HEK293 (cell line): ENCODE measurements around the gene WNT5B.

Source experiments
- CTCF ChIA-PET: fragments of 350-600 bp; formaldehyde crosslinking; extraction: SDS; loops from one replicate; lab custom pipeline; 2021; ENCODE audit warnings: antibody characterized with exemption; lab: Yijun Ruan, JAX
- POLR2A ChIA-PET: fragments of 300-600 bp; formaldehyde crosslinking; extraction: SDS; loops from one replicate; lab custom pipeline; 2020; ENCODE audit warnings: antibody characterized with exemption, inconsistent platforms; lab: Yijun Ruan, JAX
- H3K27ac ChIP-seq: fragments of 200-500 bp; sonication (Bioruptor generic); 2 replicates; pipeline ENCODE4 v1.5.1; 2014; ENCODE audit warnings: low read depth, low read length, control low read depth, inconsistent platforms; ENCODE audit errors: extremely low read depth
- H3K36me3 ChIP-seq, 2 experiments: fragments of 200-500 bp in 1 of 2; sonication (Bioruptor generic) in 1 of 2; 1 replicate in 1 of 2; 2 replicates in 1 of 2; pipeline ENCODE4 v1.5.1; 2014 to 2017; ENCODE audit warnings: inconsistent platforms in 2 of 2, low read length in 2 of 2; ENCODE audit not compliant: control insufficient read depth in 2 of 2, insufficient read depth in 1 of 2
- H3K4me1 ChIP-seq: fragments of 200-500 bp; sonication (Bioruptor generic); 2 replicates; pipeline ENCODE4 v1.5.1; 2014; ENCODE audit warnings: mild to moderate bottlenecking, low read length, inconsistent platforms; ENCODE audit not compliant: control insufficient read depth, insufficient read depth
- H3K4me3 ChIP-seq: 2 replicates; pipeline ENCODE4 v1.5.1; 2011; ENCODE audit warnings: low read depth, mild to moderate bottlenecking, control low read depth, low read length, moderate library complexity
- H3K9me3 ChIP-seq: fragments of 200-500 bp; sonication (Bioruptor generic); 2 replicates; pipeline ENCODE4 v1.5.1; 2014; ENCODE audit warnings: low read depth, low read length, inconsistent platforms; ENCODE audit not compliant: control insufficient read depth, insufficient read depth
- GLI4 ChIP-seq: fragments of 450-650 bp; formaldehyde crosslinking; IDR thresholded peaks from 2 replicates; pipeline ENCODE4 v1.5.1; 2016; ENCODE audit warnings: missing biosample characterization, missing genetic modification characterization
- HIC1 ChIP-seq: fragments of 450-650 bp; formaldehyde crosslinking; IDR thresholded peaks from 2 replicates; pipeline ENCODE4 v1.5.1; 2016; ENCODE audit warnings: missing biosample characterization, missing genetic modification characterization
- HOXD13 ChIP-seq: sonication (generic); formaldehyde crosslinking; IDR thresholded peaks from 2 replicates; pipeline ENCODE4 v1.8.0; 2022; ENCODE audit warnings: missing genetic modification reagents, borderline replicate concordance
- KLF1 ChIP-seq: fragments of 450-650 bp; formaldehyde crosslinking; IDR thresholded peaks from 2 replicates; pipeline ENCODE4 v1.5.1; 2016; ENCODE audit warnings: missing biosample characterization, missing genetic modification characterization
- KLF17 ChIP-seq: fragments of 450-650 bp; formaldehyde crosslinking; IDR thresholded peaks from 2 replicates; pipeline ENCODE4 v1.5.1; 2016; ENCODE audit warnings: missing biosample characterization, missing genetic modification characterization
- PATZ1 ChIP-seq: fragments of 450-650 bp; formaldehyde crosslinking; IDR thresholded peaks from 2 replicates; pipeline ENCODE4 v1.5.1; 2016; ENCODE audit warnings: missing biosample characterization, missing genetic modification characterization
- TCF7L2 ChIP-seq: IDR thresholded peaks from 2 replicates; pipeline ENCODE4 v1.6.1; 2011; ENCODE audit warnings: low read depth, mild to moderate bottlenecking, inconsistent platforms, low read length, moderate library complexity, borderline replicate concordance
- YY1 ChIP-seq: fragments of 450-650 bp; formaldehyde crosslinking; IDR thresholded peaks from 2 replicates; pipeline ENCODE4 v1.5.1; 2018; ENCODE audit warnings: missing biosample characterization, missing genetic modification characterization
- ZBTB48 ChIP-seq: fragments of 450-650 bp; formaldehyde crosslinking; IDR thresholded peaks from 2 replicates; pipeline ENCODE4 v1.5.1; 2016; ENCODE audit warnings: missing biosample characterization, missing genetic modification characterization
- ZNF112 ChIP-seq: fragments of 450-650 bp; formaldehyde crosslinking; IDR thresholded peaks from 2 replicates; pipeline ENCODE4 v1.5.0; 2017; ENCODE audit warnings: missing biosample characterization, missing genetic modification characterization
- ZNF121 ChIP-seq: fragments of 450-650 bp; formaldehyde crosslinking; IDR thresholded peaks from 2 replicates; pipeline ENCODE4 v1.5.1; 2016; ENCODE audit warnings: missing biosample characterization, missing genetic modification characterization
- ZNF23 ChIP-seq: fragments of 450-650 bp; formaldehyde crosslinking; IDR thresholded peaks from 2 replicates; pipeline ENCODE4 v1.5.1; 2016; ENCODE audit warnings: missing biosample characterization, missing genetic modification characterization, borderline replicate concordance
- ZNF266 ChIP-seq: fragments of 450-650 bp; formaldehyde crosslinking; IDR thresholded peaks from 2 replicates; pipeline ENCODE4 v1.5.1; 2016; ENCODE audit warnings: missing biosample characterization, missing genetic modification characterization, low read depth
- ZNF341 ChIP-seq: fragments of 450-650 bp; formaldehyde crosslinking; IDR thresholded peaks from 2 replicates; pipeline ENCODE4; 2016; ENCODE audit warnings: low read depth, missing biosample characterization, missing genetic modification characterization
- ZNF354C ChIP-seq: fragments of 450-650 bp; formaldehyde crosslinking; IDR thresholded peaks from 2 replicates; pipeline ENCODE4 v1.5.1; 2016; ENCODE audit warnings: missing biosample characterization, missing genetic modification characterization, low read depth, borderline replicate concordance
- ZNF366 ChIP-seq: fragments of 450-650 bp; formaldehyde crosslinking; conservative IDR thresholded peaks from 2 replicates; pipeline ENCODE4 v1.5.1; 2016; ENCODE audit warnings: missing biosample characterization, missing genetic modification characterization
- ZNF561 ChIP-seq: fragments of 450-650 bp; IDR thresholded peaks from 2 replicates; pipeline ENCODE4 v1.5.1; 2018; ENCODE audit warnings: missing biosample characterization, missing genetic modification characterization, borderline replicate concordance
- ZNF596 ChIP-seq: fragments of 450-650 bp; IDR thresholded peaks from 2 replicates; pipeline ENCODE4 v1.5.0; 2018; ENCODE audit warnings: missing biosample characterization, mild to moderate bottlenecking, missing genetic modification characterization, moderate library complexity
- ZNF600 ChIP-seq: fragments of 450-650 bp; formaldehyde crosslinking; IDR thresholded peaks from 2 replicates; pipeline ENCODE4 v1.5.1; 2016; ENCODE audit warnings: missing biosample characterization, missing genetic modification characterization
- ZNF621 ChIP-seq: fragments of 450-650 bp; formaldehyde crosslinking; IDR thresholded peaks from 2 replicates; pipeline ENCODE4 v1.5.1; 2017; ENCODE audit warnings: missing biosample characterization, missing genetic modification characterization
- ZNF629 ChIP-seq: fragments of 450-650 bp; formaldehyde crosslinking; IDR thresholded peaks from 2 replicates; pipeline ENCODE4 v1.5.1; 2017; ENCODE audit warnings: missing biosample characterization, missing genetic modification characterization
- ZNF677 ChIP-seq: fragments of 450-650 bp; IDR thresholded peaks from 2 replicates; pipeline ENCODE4 v1.5.0; 2018; ENCODE audit warnings: missing biosample characterization, mild to moderate bottlenecking, missing genetic modification characterization, moderate library complexity
- ZNF777 ChIP-seq: fragments of 450-650 bp; formaldehyde crosslinking; IDR thresholded peaks from 2 replicates; pipeline ENCODE4 v1.5.1; 2017; ENCODE audit warnings: missing biosample characterization, missing genetic modification characterization, borderline replicate concordance
- ZNF830 ChIP-seq: fragments of 450-650 bp; IDR thresholded peaks from 2 replicates; pipeline ENCODE4 v1.5.0; 2018; ENCODE audit warnings: missing biosample characterization, missing genetic modification characterization, low read depth, mild to moderate bottlenecking, moderate library complexity

WNT5B gene

GRCh38 chr12:1656902-1657301 is 27.9 kb downstream of the WNT5B start:
- Histone ChIP-seq H3K4me3 (no peak overlapping the region), H3K9me3 (no peaks in the 10 kb centered on the region), H3K36me3 (no peaks in the 10 kb centered on the region), H3K4me1 (no peaks in the 10 kb centered on the region), H3K27ac (no peak overlapping the region)
- POLR2A ChIA-PET, result interaction anchor here (0.5 to 1.2 kb wide), 2 partner anchors 62 to 134 kb away, joined by 3 read pairs; no protein-coding TSS in a partner anchor
- TF ChIP-seq ZNF341 (0 out of 2 replicates have a peak, but pooled peaks have one; percentile 35), YY1 (tag by site-specific recombination) (no peak), HOXD13 (CRISPR knock-in tag) (no peak), ZNF600 (peak; percentile 26; the same call in 1 of the 2 replicates), GLI4 (tag by site-specific recombination) (no peak), PATZ1 (no peak), ZNF629 (no peak), ZNF366 (tag by site-specific recombination) (no peak), ZBTB48 (tag by site-specific recombination) (no peak), ZNF561 (no peak), ZNF830 (no peak), TCF7L2 (no peak), ZNF621 (no peak), HIC1 (tag by site-specific recombination) (no peak), ZNF23 (tag by site-specific recombination) (no peak), ZNF112 (tag by site-specific recombination) (no peak)
- CTCF ChIA-PET, result interaction anchor here (0.7 to 12.9 kb wide), 4 partner anchors 22 to 713 kb away, joined by 5 to 259 read pairs (median 54); no protein-coding TSS in a partner anchor

GRCh38 chr12:1657688-1658087 is 28.7 kb downstream of the WNT5B start:
- H3K4me3 ChIP-seq, result no peak overlapping the region
- ChIA-PET CTCF (interaction anchor here (0.7 to 12.9 kb wide), 5 partner anchors 13 to 712 kb away, joined by 5 to 259 read pairs (median 14); no protein-coding TSS in a partner anchor), POLR2A (interaction anchor here (0.7 kb wide), 1 partner anchor 28 kb away, joined by 4 read pairs; the partner anchor contains the start of gene WNT5B)
- H3K9me3 ChIP-seq, result no peaks in the 10 kb centered on the region
- H3K4me1 ChIP-seq, result no peaks in the 10 kb centered on the region
- TF ChIP-seq KLF1 (tag by site-specific recombination), result no peak
- TF ChIP-seq ZNF266 (tag by site-specific recombination), result no peak
- TF ChIP-seq ZNF777, result no peak
- TF ChIP-seq ZNF354C, result no peak
- no peak for TF ChIP-seq ZNF596 (tag by site-specific recombination)
- TF ChIP-seq KLF17 (tag by site-specific recombination), result no peak
- TF ChIP-seq ZNF121 (tag by site-specific recombination), result 0 out of 2 replicates have a peak, but pooled peaks have one; percentile 1
- TF ChIP-seq ZNF677, result no peak
- H3K27ac ChIP-seq, result no peak overlapping the region
- no peaks in the 10 kb centered on the region for H3K36me3 ChIP-seq
